Endothelial cell of umbilical vein (primary cell): ENCODE measurements around the gene HNRNPM.
A peak's percentile ranks its signal among the peaks of the same experiment; 100 is the strongest.

Experiments used
- EZH2 ChIP-seq: IDR thresholded peaks from 2 replicates; pipeline ENCODE4 v1.6.1; 2012; ENCODE audit warnings: borderline replicate concordance, low read depth, mild to moderate bottlenecking, moderate library complexity, low read length, inconsistent platforms; ENCODE audit not compliant: severe bottlenecking
- FOS ChIP-seq: IDR thresholded peaks from 2 replicates; pipeline ENCODE4 v1.6.1; 2011; ENCODE audit warnings: mild to moderate bottlenecking, low read length, moderate library complexity, borderline replicate concordance; ENCODE audit not compliant: insufficient read depth
- GATA2 ChIP-seq: IDR thresholded peaks from 2 replicates; pipeline ENCODE4 v1.7.0; 2011; ENCODE audit warnings: low read depth, mild to moderate bottlenecking, moderate library complexity, mixed read lengths, low read length; ENCODE audit not compliant: insufficient read length, insufficient read depth
- MYC ChIP-seq: IDR thresholded peaks from one replicate; pipeline ENCODE4 v1.6.1; 2011; ENCODE audit warnings: mild to moderate bottlenecking, low read depth, low read length
- POLR2A ChIP-seq: IDR thresholded peaks from 2 replicates; pipeline ENCODE4 v1.6.1; 2012; ENCODE audit warnings: low read depth, mild to moderate bottlenecking, control low read depth, low read length
- POLR2AphosphoS5 ChIP-seq: IDR thresholded peaks from 2 replicates; pipeline ENCODE4 v1.6.1; 2012; ENCODE audit warnings: low read depth, mild to moderate bottlenecking, control low read depth, low read length, moderate library complexity; ENCODE audit not compliant: insufficient read depth
- TF ChIP-seq, protein P1 (sequence below), 2 donors: IDR thresholded peaks; 1 replicate in 1 of 2; 2 replicates in 1 of 2; pipeline ENCODE4 v1.5.1; 2011; ENCODE audit warnings: low read length in 2 of 2, mild to moderate bottlenecking in 2 of 2, moderate library complexity in 2 of 2, control low read depth in 1 of 2, inconsistent platforms in 1 of 2, low read depth in 1 of 2; ENCODE audit not compliant: insufficient read depth in 1 of 2; ENCODE audit errors: extremely low read depth in 1 of 2

DNA sequence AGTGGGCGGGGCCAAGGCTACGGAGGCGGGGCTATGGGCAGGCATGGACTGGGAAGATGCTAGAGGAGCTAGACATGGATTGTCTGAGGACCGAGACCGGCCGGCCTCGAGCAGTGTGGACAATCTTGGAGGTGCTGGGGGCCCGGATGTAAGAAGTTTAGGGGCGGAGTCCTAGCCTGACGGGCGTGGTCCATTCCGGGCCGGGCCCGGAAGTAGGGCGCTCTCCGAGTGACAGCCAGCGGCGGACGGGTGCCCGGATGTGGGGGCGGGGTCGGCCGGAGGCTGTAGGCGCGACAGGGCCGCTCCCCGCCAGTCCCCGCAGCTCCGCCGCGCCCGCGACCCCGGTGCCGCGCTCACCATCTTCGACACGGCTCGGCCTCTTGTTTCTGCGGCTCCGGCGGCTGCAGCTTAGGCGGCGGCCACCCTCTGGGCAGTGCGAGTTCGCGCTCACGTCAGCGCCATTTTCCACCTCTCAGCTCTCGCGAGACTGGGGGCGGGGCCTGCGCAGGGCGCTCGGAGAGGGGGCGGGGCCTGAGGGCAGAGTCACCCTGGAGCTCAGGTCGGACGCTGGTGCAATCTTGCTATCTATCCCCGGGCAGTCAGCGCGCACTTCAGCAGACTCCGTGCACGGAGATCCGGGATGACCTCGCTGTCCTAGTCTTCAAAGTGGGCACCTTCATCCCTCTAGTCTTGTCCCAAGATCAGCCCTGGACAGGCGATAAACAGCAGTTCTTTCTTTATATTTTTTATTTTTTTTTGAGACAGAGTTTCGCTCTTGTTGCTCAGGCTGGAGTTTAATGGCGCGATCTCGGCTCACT is 69.1 kb downstream of the HNRNPM start, which contains the start of gene ZNF414:
- TF ChIP-seq, protein P1, sequence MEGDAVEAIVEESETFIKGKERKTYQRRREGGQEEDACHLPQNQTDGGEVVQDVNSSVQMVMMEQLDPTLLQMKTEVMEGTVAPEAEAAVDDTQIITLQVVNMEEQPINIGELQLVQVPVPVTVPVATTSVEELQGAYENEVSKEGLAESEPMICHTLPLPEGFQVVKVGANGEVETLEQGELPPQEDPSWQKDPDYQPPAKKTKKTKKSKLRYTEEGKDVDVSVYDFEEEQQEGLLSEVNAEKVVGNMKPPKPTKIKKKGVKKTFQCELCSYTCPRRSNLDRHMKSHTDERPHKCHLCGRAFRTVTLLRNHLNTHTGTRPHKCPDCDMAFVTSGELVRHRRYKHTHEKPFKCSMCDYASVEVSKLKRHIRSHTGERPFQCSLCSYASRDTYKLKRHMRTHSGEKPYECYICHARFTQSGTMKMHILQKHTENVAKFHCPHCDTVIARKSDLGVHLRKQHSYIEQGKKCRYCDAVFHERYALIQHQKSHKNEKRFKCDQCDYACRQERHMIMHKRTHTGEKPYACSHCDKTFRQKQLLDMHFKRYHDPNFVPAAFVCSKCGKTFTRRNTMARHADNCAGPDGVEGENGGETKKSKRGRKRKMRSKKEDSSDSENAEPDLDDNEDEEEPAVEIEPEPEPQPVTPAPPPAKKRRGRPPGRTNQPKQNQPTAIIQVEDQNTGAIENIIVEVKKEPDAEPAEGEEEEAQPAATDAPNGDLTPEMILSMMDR (IDR thresholded peaks at IDR 0.05; ENCODE audit: extremely low read depth in 1 of 2, insufficient read depth in 1 of 2, low read depth in 1 of 2, low read length in 2 of 2) = no peak
- TF ChIP-seq EZH2 (no peak), POLR2A (peak; percentile 93), FOS (no peak), POLR2AphosphoS5 (peak; percentile 95), MYC (no peak), GATA2 (no peak)
